IMR-90 (cell line): ENCODE results near the gene MICOS13. TPM values are rescaled to one million over a fixed set of nuclear protein-coding genes. Genes with fewer than 3 reads are reported as not detected.
A peak's percentile ranks its signal among the peaks of the same experiment; 100 is the strongest.

Experiments
- ATAC-seq: fragments of 200-7000 bp; cut with Tn5 transposase; 2 replicates; pipeline ENCODE4 v1.9.1; 2020; ENCODE audit warnings: low read depth, mild to moderate bottlenecking, moderate library complexity
- BruUV-seq: library from RNA; stranded (reverse); fragments of 400-500 nt; replicated peaks from 2 replicates; lab custom pipeline; 2021; lab: Mats Ljungman, UMichigan
- CTCF ChIA-PET: fragments of 300-600 bp; formaldehyde crosslinking; extraction: SDS; loops from one replicate; lab custom pipeline; 2021; ENCODE audit warnings: antibody characterized with exemption; lab: Yijun Ruan, JAX
- POLR2A ChIA-PET: fragments of 300-600 bp; sonication (Branson Sonifier 250); formaldehyde crosslinking; loops from one replicate; lab custom pipeline; 2022; ENCODE audit warnings: antibody characterized with exemption; ENCODE audit not compliant: unreplicated experiment; lab: Charles Lee
- DNase-seq: peaks from one replicate; pipeline ENCODE4 v3.0.0; 2013
- H2AFZ ChIP-seq: replicated peaks from 2 replicates; pipeline ENCODE3; 2013; ENCODE audit warnings: low read length, mild to moderate bottlenecking; ENCODE audit not compliant: poor library complexity
- H2AK5ac ChIP-seq: 2 replicates; pipeline ENCODE4 v1.6.1; 2013; ENCODE audit warnings: low read depth, low read length, inconsistent platforms
- H2AK9ac ChIP-seq: replicated peaks from 2 replicates; pipeline ENCODE3; 2013; ENCODE audit warnings: mild to moderate bottlenecking, low read depth, low read length, moderate library complexity; ENCODE audit not compliant: poor library complexity
- H2BK120ac ChIP-seq: 2 replicates; pipeline ENCODE4 v1.6.1; 2013; ENCODE audit warnings: low read depth, low read length, inconsistent platforms
- H2BK15ac ChIP-seq: 3 replicates; pipeline ENCODE4 v1.6.1; 2013; ENCODE audit warnings: low read depth, low read length, inconsistent platforms
- H2BK20ac ChIP-seq: 2 replicates; pipeline ENCODE4 v1.6.1; 2013; ENCODE audit warnings: low read depth, mild to moderate bottlenecking, inconsistent platforms, low read length, moderate library complexity
- H2BK5ac ChIP-seq: 2 replicates; pipeline ENCODE4 v1.6.1; 2013; ENCODE audit warnings: mild to moderate bottlenecking, low read depth, low read length, inconsistent platforms; ENCODE audit not compliant: poor library complexity, severe bottlenecking
- H3K14ac ChIP-seq: replicated peaks from 2 replicates; pipeline ENCODE4 v1.6.1; 2013; ENCODE audit warnings: low read depth, low read length, inconsistent platforms
- H3K18ac ChIP-seq: 2 replicates; pipeline ENCODE4 v1.6.1; 2013; ENCODE audit warnings: low read depth, low read length, control low read depth
- H3K23ac ChIP-seq: 2 replicates; pipeline ENCODE4 v1.6.1; 2013; ENCODE audit warnings: low read depth, low read length, inconsistent platforms
- H3K27ac ChIP-seq: 2 replicates; pipeline ENCODE4 v1.5.1; 2013; ENCODE audit warnings: mild to moderate bottlenecking, control low read depth, low read length; ENCODE audit not compliant: insufficient read depth
- H3K27me3 ChIP-seq: 2 replicates; pipeline ENCODE4 v1.6.1; 2013; ENCODE audit warnings: low read length; ENCODE audit not compliant: control insufficient read depth, insufficient read depth
- H3K36me3 ChIP-seq: 2 replicates; pipeline ENCODE4 v1.6.1; 2013; ENCODE audit warnings: low read length, mixed read lengths; ENCODE audit not compliant: control insufficient read depth, insufficient read depth
- H3K4ac ChIP-seq: 2 replicates; pipeline ENCODE4 v1.6.1; 2013; ENCODE audit warnings: low read depth, low read length, inconsistent platforms
- H3K4me1 ChIP-seq: 2 replicates; pipeline ENCODE4 v1.6.1; 2013; ENCODE audit warnings: low read length, mixed read lengths; ENCODE audit not compliant: control insufficient read depth, insufficient read depth
- H3K4me2 ChIP-seq: 2 replicates; pipeline ENCODE4 v1.6.1; 2013; ENCODE audit warnings: low read depth, mild to moderate bottlenecking, control low read depth, low read length, moderate library complexity
- H3K4me3 ChIP-seq: 2 replicates; pipeline ENCODE4 v1.5.1; 2013; ENCODE audit warnings: low read depth, mild to moderate bottlenecking, control low read depth, low read length, moderate library complexity; ENCODE audit not compliant: insufficient read depth
- H3K56ac ChIP-seq: 2 replicates; pipeline ENCODE4 v1.6.1; 2013; ENCODE audit warnings: low read length, inconsistent platforms; ENCODE audit not compliant: insufficient read depth; ENCODE audit errors: extremely low read depth
- H3K79me1 ChIP-seq, 2 experiments: 2 replicates each; pipeline ENCODE4 v1.6.1; 2013; ENCODE audit warnings: low read length in 2 of 2, inconsistent platforms in 1 of 2, low read depth in 1 of 2
- H3K9ac ChIP-seq: 2 replicates; pipeline ENCODE4 v1.6.1; 2013; ENCODE audit warnings: low read depth, low read length, control low read depth
- H3K9me1 ChIP-seq: 2 replicates; pipeline ENCODE4 v1.6.1; 2013; ENCODE audit warnings: low read length, inconsistent platforms; ENCODE audit not compliant: insufficient read depth
- H3K9me3 ChIP-seq: 2 replicates; pipeline ENCODE4 v1.6.1; 2013; ENCODE audit warnings: low read length; ENCODE audit not compliant: control insufficient read depth, insufficient read depth
- H4K20me1 ChIP-seq: 2 replicates; pipeline ENCODE4 v1.6.1; 2013; ENCODE audit warnings: low read length, inconsistent platforms; ENCODE audit not compliant: insufficient read depth
- H4K5ac ChIP-seq: 2 replicates; pipeline ENCODE4 v1.6.1; 2013; ENCODE audit warnings: mild to moderate bottlenecking, low read depth, low read length, control low read depth
- H4K8ac ChIP-seq, 2 experiments: 2 replicates each; pipeline ENCODE4 v1.6.1; 2013; ENCODE audit warnings: low read depth in 2 of 2, low read length in 2 of 2, control low read depth in 1 of 2, inconsistent platforms in 1 of 2
- H4K91ac ChIP-seq: 2 replicates; pipeline ENCODE4 v1.6.1; 2013; ENCODE audit warnings: low read depth, low read length, inconsistent platforms; ENCODE audit not compliant: insufficient read depth
- NFE2L2 ChIP-seq: fragments of 150-350 bp; IDR thresholded peaks from 2 replicates; pipeline ENCODE4 v1.6.1; 2016; ENCODE audit warnings: low read depth, mild to moderate bottlenecking, low read length
- WGBS, 2 experiments: methylation state at CpG; one replicate each; pipeline versions ENCODE4 v1.1.5 to v1.1.7; 2013; ENCODE audit warnings: missing lambda C conversion rate in 2 of 2; ENCODE audit not compliant: insufficient read length in 1 of 2; ENCODE audit errors: extremely low coverage in 2 of 2; 5-methylcytosine and 5-hydroxymethylcytosine counted together
- dilution Hi-C: fragments of 300-500 bp; cut with HindIII; formaldehyde crosslinking; loops from one replicate; pipeline ENCODE4 v1.14.3; 2018; ENCODE audit warnings: low sequenced_read_pairs; ENCODE audit not compliant: unreplicated experiment
- in situ Hi-C: fragments of 300-500 bp; cut with MboI; formaldehyde crosslinking; loops from 3 replicates; pipeline ENCODE4 v1.14.3; 2019; ENCODE audit warnings: low sequenced_read_pairs, inconsistent platforms, mixed read lengths
- intact Hi-C: fragments of 100-400 bp; cut with micrococcal nuclease; formaldehyde crosslinking; loops from 2 replicates; pipeline ENCODE4 v1.10.0; 2022
- polyA plus RNA-seq, 3 experiments: library from polyadenylated mRNA; depleted of rRNA; stranded (reverse); fragments of >200 nt; gene quantifications; 2 replicates each; pipeline ENCODE4 v1.2.3, GENCODE V29; 2012; ENCODE audit warnings: low replicate concordance in 1 of 3
- total RNA-seq: library from RNA; depleted of rRNA; stranded (reverse); fragments of >200 nt; gene quantifications from 2 replicates; pipeline ENCODE4 v1.2.3, GENCODE V29; 2012

The MICOS13 gene
- total and polyA plus RNA-seq, 2 of the 4 experiments (the other 2 are of a cell fraction) = 14.5 to 48.9 TPM

- peak overlapping the region; percentile 20 for H2BK5ac ChIP-seq
- no peak overlapping the region for H3K4ac ChIP-seq
- H3K14ac ChIP-seq = no peak overlapping the region
- H3K23ac ChIP-seq = no peak overlapping the region
- intact Hi-C loops = no loop called here
- no peak overlapping the region for H2BK15ac ChIP-seq
- BruUV-seq = no TSS peak
- H3K4me2 ChIP-seq = no peak overlapping the region
- no peak for ATAC-seq
- H3K18ac ChIP-seq = no peak overlapping the region
- no CpG with 5 or more reads among the region's 4 CpGs for WGBS, 2 experiments
- ChIA-PET CTCF (no interaction called here), POLR2A (no interaction called here)
- peaks cover 92% of the 10 kb centered on the region for H4K20me1 ChIP-seq
- no peak for DNase-seq
- peaks cover 13% of the 10 kb centered on the region for H3K4me1 ChIP-seq
- no peak overlapping the region for H3K9ac ChIP-seq
- no peak overlapping the region for H4K8ac ChIP-seq
- peaks cover 11% of the 10 kb centered on the region for H3K9me1 ChIP-seq
- in situ Hi-C loops = no loop called here
- dilution Hi-C loops = no loop called here
- no peak overlapping the region for H2AK9ac ChIP-seq
- peaks cover 21% of the 10 kb centered on the region for H3K36me3 ChIP-seq
- H3K27me3 ChIP-seq = no peaks in the 10 kb centered on the region
- H2BK120ac ChIP-seq = no peak overlapping the region
- H2AK5ac ChIP-seq = no peak overlapping the region
- H2AFZ ChIP-seq = no peak overlapping the region
- H3K27ac ChIP-seq = no peak overlapping the region
- H3K79me1 ChIP-seq = peaks cover 6 to 71% of the 10 kb centered on the region in 2 experiments; a peak in 3 of 4 replicates
- H3K4me3 ChIP-seq = no peak overlapping the region
- H3K9me3 ChIP-seq = no peaks in the 10 kb centered on the region
- H3K56ac ChIP-seq = no peak overlapping the region
- no peak overlapping the region for H2BK20ac ChIP-seq
- TF ChIP-seq NFE2L2 = no peak
- H4K5ac ChIP-seq = no peak overlapping the region
- H4K91ac ChIP-seq = no peak overlapping the region
Observed at GRCh38 chr19:5632241-5632612, 48.1 kb downstream of the MICOS13 start.
